ENCODE results near the gene ALDOC. TPM values are rescaled to one million over a fixed set of nuclear protein-coding genes. Genes with fewer than 3 reads are reported as not detected.

The ALDOC gene
- total RNA-seq, 1 donor from 2014 or later, result 12.6 TPM

- H3K27ac Mint-ChIP-seq, result peak within 1 kb of the TSS; percentile 91
- DNase-seq (ENCODE audit: extremely low spot score, unreplicated experiment), result peak; percentile 95
- peaks cover 17% of the 10 kb centered on the region for H3K36me3 Mint-ChIP-seq
- H3K27me3 Mint-ChIP-seq, result no peaks in the 10 kb centered on the region
- peaks cover 32% of the 10 kb centered on the region for H3K4me1 Mint-ChIP-seq (ENCODE audit: unreplicated experiment)
- no peaks in the 10 kb centered on the region for H3K9me3 Mint-ChIP-seq
- peak within 1 kb of the TSS; percentile 96 for H3K4me3 Mint-ChIP-seq
- TF ChIP-seq CTCF (conservative IDR thresholded peaks at IDR 0.05), result no peak
These were observed 5.2 kb downstream of the ALDOC start, which contains the start of gene PIGS for GRCh38 chr17:28571361-28572122. TSS of gene PIGS (minus strand) at chr17:28571524. CDS start at chr17:28571496, 28 bp downstream.

GRCh38 chr17:28570716-28571360 lies 5.9 kb downstream of the ALDOC start:
- Mint-ChIP-seq H3K27ac (peak overlapping the region; percentile 91), H3K4me3 (peak overlapping the region; percentile 96), H3K4me1 (ENCODE audit: unreplicated experiment) (peaks cover 26% of the 10 kb centered on the region), H3K36me3 (peaks cover 17% of the 10 kb centered on the region), H3K9me3 (no peaks in the 10 kb centered on the region), H3K27me3 (no peaks in the 10 kb centered on the region)
- no peak for TF ChIP-seq CTCF (conservative IDR thresholded peaks at IDR 0.05)
- no peak for DNase-seq (ENCODE audit: extremely low spot score, unreplicated experiment)

GRCh38 chr17:28569446-28569845 lies 7.2 kb downstream of the ALDOC start:
- no peak for DNase-seq (ENCODE audit: extremely low spot score, unreplicated experiment)
- no peaks in the 10 kb centered on the region for H3K9me3 Mint-ChIP-seq
- H3K27me3 Mint-ChIP-seq, result no peaks in the 10 kb centered on the region
- no peak for TF ChIP-seq CTCF (conservative IDR thresholded peaks at IDR 0.05)
- peaks cover 19% of the 10 kb centered on the region for H3K36me3 Mint-ChIP-seq
- H3K4me1 Mint-ChIP-seq (ENCODE audit: unreplicated experiment), result peaks cover 26% of the 10 kb centered on the region
- H3K27ac Mint-ChIP-seq, result no peak overlapping the region
- H3K4me3 Mint-ChIP-seq, result peak overlapping the region; percentile 96

- peaks cover 19% of the 10 kb centered on the region for H3K36me3 Mint-ChIP-seq
- H3K27ac Mint-ChIP-seq, result peak overlapping the region; percentile 12
- H3K27me3 Mint-ChIP-seq, result no peaks in the 10 kb centered on the region
These were observed 9.1 kb downstream of the ALDOC start for GRCh38 chr17:28567604-28568003.

GRCh38 chr17:28563475-28563874 lies 13.2 kb downstream of the ALDOC start:
- no peak for DNase-seq (ENCODE audit: extremely low spot score, unreplicated experiment)
- Mint-ChIP-seq H3K9me3 (no peaks in the 10 kb centered on the region), H3K4me3 (no peak overlapping the region), H3K4me1 (ENCODE audit: unreplicated experiment) (peaks cover 5% of the 10 kb centered on the region), H3K27ac (no peak overlapping the region), H3K36me3 (peaks cover 25% of the 10 kb centered on the region), H3K27me3 (no peaks in the 10 kb centered on the region)
- TF ChIP-seq CTCF (conservative IDR thresholded peaks at IDR 0.05), result no peak

More at GRCh38 chr17:28567604-28568003, 9.1 kb downstream of the ALDOC start:
- DNase-seq (ENCODE audit: extremely low spot score, unreplicated experiment), result no peak
- TF ChIP-seq CTCF (conservative IDR thresholded peaks at IDR 0.05), result no peak
- peaks cover 26% of the 10 kb centered on the region for H3K4me1 Mint-ChIP-seq (ENCODE audit: unreplicated experiment)
- H3K4me3 Mint-ChIP-seq, result peak overlapping the region; percentile 29
- no peaks in the 10 kb centered on the region for H3K9me3 Mint-ChIP-seq
